B cell (primary cell): ENCODE measurements around the gene ARHGAP28.

ENCODE experiments used
- EZH2 ChIP-seq: IDR thresholded peaks from 2 replicates; pipeline ENCODE4 v1.6.1; 2012; ENCODE audit warnings: borderline replicate concordance, low read depth, mild to moderate bottlenecking, moderate library complexity, low read length; ENCODE audit not compliant: insufficient read depth, poor library complexity, severe bottlenecking
- TF ChIP-seq, protein P1 (sequence below): fragments of 200-600 bp; IDR thresholded peaks from one replicate; pipeline ENCODE4 v1.8.0; 2022; ENCODE audit warnings: antibody characterized with exemption, mild to moderate bottlenecking

GRCh38 chr18:6874315-6874714, 144.8 kb downstream of the ARHGAP28 start:
- TF ChIP-seq, protein P1, sequence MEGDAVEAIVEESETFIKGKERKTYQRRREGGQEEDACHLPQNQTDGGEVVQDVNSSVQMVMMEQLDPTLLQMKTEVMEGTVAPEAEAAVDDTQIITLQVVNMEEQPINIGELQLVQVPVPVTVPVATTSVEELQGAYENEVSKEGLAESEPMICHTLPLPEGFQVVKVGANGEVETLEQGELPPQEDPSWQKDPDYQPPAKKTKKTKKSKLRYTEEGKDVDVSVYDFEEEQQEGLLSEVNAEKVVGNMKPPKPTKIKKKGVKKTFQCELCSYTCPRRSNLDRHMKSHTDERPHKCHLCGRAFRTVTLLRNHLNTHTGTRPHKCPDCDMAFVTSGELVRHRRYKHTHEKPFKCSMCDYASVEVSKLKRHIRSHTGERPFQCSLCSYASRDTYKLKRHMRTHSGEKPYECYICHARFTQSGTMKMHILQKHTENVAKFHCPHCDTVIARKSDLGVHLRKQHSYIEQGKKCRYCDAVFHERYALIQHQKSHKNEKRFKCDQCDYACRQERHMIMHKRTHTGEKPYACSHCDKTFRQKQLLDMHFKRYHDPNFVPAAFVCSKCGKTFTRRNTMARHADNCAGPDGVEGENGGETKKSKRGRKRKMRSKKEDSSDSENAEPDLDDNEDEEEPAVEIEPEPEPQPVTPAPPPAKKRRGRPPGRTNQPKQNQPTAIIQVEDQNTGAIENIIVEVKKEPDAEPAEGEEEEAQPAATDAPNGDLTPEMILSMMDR: no peak
- no peak for TF ChIP-seq EZH2
